Muscle of arm (tissue), 14 donors: ENCODE data around the gene KCNC3. TPM values are rescaled to one million over a fixed set of nuclear protein-coding genes. Genes with fewer than 3 reads are reported as not detected.

Source experiments
- DNase-seq: peaks from one replicate; pipeline ENCODE4 v3.0.0-alpha.2; 2013
- long read RNA-seq, 11 donors: transcript quantifications; one replicate each; lab custom pipeline, GENCODE V29; 2026
- polyA plus RNA-seq, 12 donors: library from polyadenylated mRNA; unstranded; fragments of 120-200 nt; gene quantifications; one replicate each; pipeline ENCODE4 v1.2.1, GENCODE V29; 2013; ENCODE audit not compliant: insufficient read length in 12 of 12

KCNC3 gene
- 1 to 10 TPM in 8 of 12 donors, under 1 TPM in 3, not detected in 1; 0.69 to 6.7 (median 1.2) TPM for polyA plus RNA-seq
- long read RNA-seq, donor 1, partial matches to known transcripts: 8 of 8 reads
- long read RNA-seq, donor 1, other reads (novel, unspliced or antisense): 0 of 8 reads
- long read RNA-seq, donor 2: 0 reads
- long read RNA-seq, donor 3: 0 reads
- long read RNA-seq, donor 4: 0 reads
- long read RNA-seq, donor 5, partial matches to known transcripts: 128 of 137 reads
- long read RNA-seq, donor 5, other reads (novel, unspliced or antisense): 9 of 137 reads
- long read RNA-seq, donor 6: 0 reads
- long read RNA-seq, donor 7: 0 reads
- long read RNA-seq, donor 8: 0 reads
- long read RNA-seq, donor 9, partial matches to known transcripts: 0 of 1 reads
- long read RNA-seq, donor 9, other reads (novel, unspliced or antisense): 0 of 1 reads
- long read RNA-seq, donor 10: 0 reads
- long read RNA-seq, donor 11: 0 reads

GRCh38 chr19:50329146-50329925 lies at the start of gene KCNC3:
Gene KCNC3, minus strand, starts transcription at chr19:50329377. Its CDS starts 295 bp downstream, at chr19:50329082.
- peak; percentile 92 for DNase-seq

DNA sequence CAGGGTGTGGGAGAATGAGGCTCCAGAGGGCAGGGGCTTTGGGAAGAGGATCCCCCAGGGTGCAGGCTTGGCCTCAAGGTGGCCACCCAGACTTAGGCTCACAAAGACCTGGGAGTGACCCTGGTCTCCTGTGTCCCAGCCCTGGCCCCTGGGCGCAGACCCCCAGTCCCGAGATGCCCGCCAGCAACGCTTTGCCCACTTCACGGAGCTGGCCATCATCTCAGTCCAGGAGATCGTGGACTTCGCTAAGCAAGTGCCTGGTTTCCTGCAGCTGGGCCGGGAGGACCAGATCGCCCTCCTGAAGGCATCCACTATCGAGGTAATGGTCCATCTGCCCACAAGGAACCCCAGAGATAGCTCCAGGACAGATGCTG lies 49.7 kb upstream of the KCNC3 start:
- DNase-seq: no peak

- no peak for DNase-seq
Measured at GRCh38 chr19:50378169-50378862, 49.1 kb upstream of the KCNC3 start.

GRCh38 chr19:50377517-50377916 lies 48.3 kb upstream of the KCNC3 start:
- DNase-seq: no peak

DNA sequence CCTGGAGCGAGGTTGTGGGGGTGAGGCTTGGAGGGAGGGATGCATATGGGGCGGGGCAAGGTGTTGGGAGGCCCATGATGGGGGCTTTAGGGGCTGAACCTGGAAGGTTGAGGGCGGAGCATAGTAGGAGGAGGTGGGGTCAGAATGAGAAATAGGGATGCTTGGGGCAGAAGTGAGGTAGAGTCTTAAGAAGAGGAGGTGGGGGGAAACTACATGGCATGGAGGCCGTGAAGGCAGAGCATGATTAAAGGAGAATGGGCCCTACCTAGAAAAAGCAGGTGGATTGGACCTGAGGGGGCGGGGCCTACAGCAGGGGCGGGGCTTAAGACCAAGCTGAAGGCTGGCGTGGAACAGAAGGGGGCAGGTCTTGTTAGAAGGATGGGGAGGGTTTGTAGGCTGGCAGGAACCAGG lies 47.9 kb upstream of the KCNC3 start:
- DNase-seq: no peak

DNA sequence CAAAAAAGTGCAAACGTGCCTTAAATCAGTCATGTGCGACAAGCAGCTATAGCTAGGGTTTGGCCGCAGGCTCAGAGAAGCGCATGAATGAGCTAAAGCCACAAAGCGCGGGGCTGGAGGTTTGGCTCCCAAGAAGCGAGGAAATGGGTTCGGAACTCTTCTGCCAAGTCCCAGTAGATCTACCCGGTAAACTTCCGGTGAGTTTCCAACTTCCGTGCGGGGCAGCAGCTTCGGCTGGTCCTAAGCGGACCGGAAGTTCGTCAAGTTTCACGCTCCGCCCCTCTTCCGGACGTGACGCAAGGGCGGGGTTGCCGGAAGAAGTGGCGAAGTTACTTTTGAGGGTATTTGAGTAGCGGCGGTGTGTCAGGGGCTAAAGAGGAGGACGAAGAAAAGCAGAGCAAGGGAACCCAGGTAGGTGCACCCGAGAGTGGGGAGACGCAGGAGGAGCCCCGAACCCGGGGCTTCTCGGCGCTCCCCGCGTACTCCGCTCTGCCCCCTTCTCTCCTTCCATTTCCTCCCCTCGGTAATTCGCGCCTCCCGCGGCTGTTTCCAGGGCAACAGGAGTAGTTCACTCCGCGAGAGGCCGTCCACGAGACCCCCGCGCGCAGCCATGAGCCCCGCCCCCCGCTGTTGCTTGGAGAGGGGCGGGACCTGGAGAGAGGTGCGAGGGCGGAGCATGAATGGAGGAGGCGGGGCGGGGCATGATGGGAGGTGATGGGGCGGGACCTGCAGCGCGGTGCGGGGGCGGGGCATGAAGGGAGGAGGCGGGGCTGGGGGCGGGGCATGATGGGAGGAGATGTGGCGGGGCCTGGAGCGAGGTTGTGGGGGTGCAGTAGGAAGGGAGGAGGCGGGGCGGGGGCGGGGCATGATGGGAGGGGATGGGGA lies 47.2 kb upstream of the KCNC3 start, which contains the start of gene NR1H2:
TSS of gene NR1H2 (plus strand) at position 292 of the 885 bp plus-strand sequence. CDS start 1,149 bp downstream, outside the sequence.
- DNase-seq: peak; percentile 98

GRCh38 chr19:50371914-50372475 lies 42.8 kb upstream of the KCNC3 start:
- DNase-seq: no peak

GRCh38 chr19:50368649-50369570 lies 39.7 kb upstream of the KCNC3 start:
- peak; percentile 85 for DNase-seq

DNA sequence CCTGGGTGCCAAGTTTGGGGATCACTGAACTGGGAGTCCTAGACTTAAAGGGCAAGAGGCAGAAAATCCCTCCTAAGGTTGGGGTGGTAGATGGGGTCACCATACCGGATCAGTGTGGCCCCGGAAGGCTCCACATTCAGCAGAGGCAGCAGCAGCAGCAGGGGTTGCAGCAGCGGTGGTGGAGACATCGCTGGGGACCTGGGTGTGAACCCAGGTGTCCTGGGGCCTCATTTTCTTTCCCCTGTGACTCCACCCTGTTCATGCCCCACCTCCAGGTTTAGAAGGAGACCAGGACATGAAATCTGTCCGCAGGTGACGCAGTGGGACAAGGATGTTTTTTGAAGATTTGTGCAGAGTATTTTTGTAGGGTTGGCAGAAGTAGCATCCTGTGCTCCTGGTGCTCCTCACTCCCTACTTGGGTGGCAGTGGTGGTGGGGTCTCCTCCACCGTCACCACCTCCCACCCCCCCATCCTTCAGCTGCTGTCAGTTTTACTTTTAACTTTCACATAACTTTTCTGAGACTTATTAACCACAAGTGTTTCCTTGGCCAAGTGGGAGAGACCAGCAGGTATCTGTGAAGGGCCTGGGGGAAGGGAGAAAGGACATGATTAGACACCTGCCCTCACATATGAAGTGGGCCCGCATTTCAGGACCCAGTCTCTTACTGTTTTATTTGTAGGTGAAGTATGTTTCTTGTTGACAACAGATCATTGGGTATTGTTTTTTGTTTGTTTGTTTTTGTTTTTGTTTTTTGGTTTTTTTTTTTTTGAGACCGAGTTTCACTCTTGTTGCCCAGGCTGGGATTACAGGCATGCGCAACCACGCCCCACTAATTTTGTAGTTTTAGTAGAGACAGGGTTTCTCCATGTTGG lies 36.5 kb upstream of the KCNC3 start, which contains the start of gene NAPSA:
TSS of gene NAPSA (minus strand) at position 206 of the 873 bp plus-strand sequence. CDS start at position 188, 18 bp downstream.
- DNase-seq: no peak

GRCh38 chr19:50362656-50363424 lies 33.7 kb upstream of the KCNC3 start:
- DNase-seq: no peak

GRCh38 chr19:50362030-50362412 lies 32.8 kb upstream of the KCNC3 start:
- DNase-seq: no peak

GRCh38 chr19:50361290-50362029 lies 32.3 kb upstream of the KCNC3 start:
- no peak for DNase-seq

DNA sequence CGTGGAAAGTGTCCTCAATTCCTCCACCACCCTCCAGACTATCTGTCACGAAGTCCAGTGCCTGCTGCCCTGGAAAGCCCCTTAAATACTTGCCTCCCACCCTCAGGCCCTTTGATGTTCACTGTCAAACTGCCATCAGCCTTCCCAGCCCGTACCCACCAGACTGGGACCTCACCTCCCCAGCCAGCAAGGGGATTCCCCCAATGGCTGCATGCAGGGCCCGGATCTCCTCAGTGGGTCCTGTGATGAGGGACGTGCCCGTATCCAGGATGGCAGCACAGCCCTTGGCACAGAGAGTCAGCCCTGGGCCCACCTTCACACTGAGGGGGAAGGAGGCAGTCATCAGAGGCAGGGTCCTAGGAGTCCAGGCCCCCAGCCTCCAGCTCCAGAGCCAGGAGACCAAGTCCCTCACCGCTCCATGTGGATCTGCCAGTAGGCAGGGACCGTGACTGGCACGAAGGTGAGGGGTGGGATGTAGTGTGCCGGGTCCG lies 30.2 kb upstream of the KCNC3 start:
- no peak for DNase-seq

DNA sequence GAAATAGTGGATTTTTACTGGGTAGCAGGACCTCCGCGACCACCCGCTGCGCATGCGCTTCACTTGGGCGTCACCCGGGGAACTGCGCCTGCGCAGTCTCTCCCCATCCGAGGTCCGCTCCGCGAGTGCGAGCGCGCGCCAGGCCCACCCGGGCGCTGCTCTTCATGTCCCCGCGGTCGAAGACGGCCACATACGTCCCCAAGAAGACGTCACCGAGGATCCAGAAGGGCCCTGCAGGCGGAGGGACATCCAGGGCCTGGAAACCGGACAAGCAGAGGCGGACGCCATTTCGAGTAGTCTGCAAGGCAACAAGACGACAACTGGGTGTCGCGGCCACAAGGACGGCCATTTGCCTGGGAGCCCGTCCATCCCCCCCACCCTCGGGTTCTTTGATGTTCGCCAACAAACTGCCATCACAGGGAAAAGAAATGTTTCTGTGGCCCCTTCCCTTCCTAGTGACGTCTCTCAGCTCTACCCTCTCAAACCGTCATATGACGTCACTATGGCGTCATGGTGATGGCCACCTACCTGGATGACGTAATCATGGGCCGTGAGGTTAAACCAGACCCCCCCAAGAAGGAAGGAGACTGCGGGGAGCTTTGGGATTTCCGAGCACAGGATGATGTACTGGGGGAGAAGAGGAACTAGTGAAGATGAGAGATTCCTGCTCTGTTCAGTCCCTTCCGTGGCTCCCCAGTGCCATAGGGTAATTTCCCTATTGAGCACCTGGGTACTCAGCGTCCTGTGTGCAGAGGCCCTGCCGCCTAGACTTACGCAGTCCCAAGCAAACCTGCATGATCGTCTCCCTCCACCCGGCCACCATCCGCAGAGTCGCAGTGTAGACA lies 29.5 kb upstream of the KCNC3 start:
- peak; percentile 71 for DNase-seq
